Immature natural killer cell (primary cell): ENCODE measurements around the gene NOC2L. TPM values are rescaled to one million over a fixed set of nuclear protein-coding genes. Genes with fewer than 3 reads are reported as not detected.
"Not testable (repeated sequence)": the region's sequence is repeated elsewhere in the genome, so short reads cannot be mapped to it uniquely, and the experiment has no call there.

Source experiments
- DNase-seq, 3 donors: peaks; one replicate each; pipeline ENCODE4 v3.0.0; 2022; ENCODE audit warnings: mixed read lengths in 1 of 3
- H3K27ac Mint-ChIP-seq, 6 donors: one replicate each; pipeline ENCODE4 v1.8.0; 2020; ENCODE audit warnings: mixed read lengths in 6 of 6, mild to moderate bottlenecking in 5 of 6, inconsistent platforms in 4 of 6, moderate library complexity in 3 of 6
- H3K27me3 Mint-ChIP-seq, 3 donors: one replicate each; pipeline ENCODE4 v1.8.0; 2020 to 2021; ENCODE audit warnings: low read depth in 3 of 3, mild to moderate bottlenecking in 3 of 3, mixed read lengths in 3 of 3, moderate library complexity in 3 of 3, inconsistent platforms in 1 of 3
- H3K36me3 Mint-ChIP-seq, 3 donors: one replicate each; pipeline ENCODE4 v1.8.0; 2020; ENCODE audit warnings: mixed read lengths in 3 of 3, inconsistent platforms in 2 of 3, mild to moderate bottlenecking in 2 of 3
- H3K4me1 Mint-ChIP-seq, 2 donors: one replicate each; pipeline ENCODE4 v1.8.0; 2020; ENCODE audit warnings: inconsistent platforms in 2 of 2, mild to moderate bottlenecking in 2 of 2, mixed read lengths in 2 of 2, moderate library complexity in 1 of 2
- H3K4me3 Mint-ChIP-seq, 5 donors: one replicate each; pipeline ENCODE4 v1.8.0; 2020; ENCODE audit warnings: mild to moderate bottlenecking in 5 of 5, mixed read lengths in 5 of 5, inconsistent platforms in 3 of 5, moderate library complexity in 3 of 5
- H3K9me3 Mint-ChIP-seq, 6 donors: one replicate each; pipeline ENCODE4 v1.8.0; 2020; ENCODE audit warnings: mild to moderate bottlenecking in 6 of 6, mixed read lengths in 6 of 6, inconsistent platforms in 4 of 6, moderate library complexity in 3 of 6
- polyA plus RNA-seq, 3 donors: library from polyadenylated mRNA; unstranded; fragments of 300-500 nt; fragmentation: Illumina TruSeq; gene quantifications; one replicate each; pipeline ENCODE4 v1.2.3, GENCODE V29; 2021

Gene NOC2L
- polyA plus RNA-seq, 3 donors from 2014 or later, result 48.2 to 69.8 (median 53.5) TPM

- peaks cover 5 to 16% (median 7%) of the 10 kb centered on the region in 3 donors for H3K36me3 Mint-ChIP-seq
- no peak for DNase-seq
- peaks cover 23 to 28% of the 10 kb centered on the region in 2 donors for H3K4me1 Mint-ChIP-seq
- H3K9me3 Mint-ChIP-seq, result no peaks in the 10 kb centered on the region
- peaks cover 4 to 12% (median 6%) of the 10 kb centered on the region in 3 donors for H3K27me3 Mint-ChIP-seq
- peak overlapping the region in 1 of 6 donors; percentile 36 for H3K27ac Mint-ChIP-seq
- no peak overlapping the region for H3K4me3 Mint-ChIP-seq
Measured at GRCh38 chr1:956636-957035, 2.4 kb downstream of the NOC2L start.

- Mint-ChIP-seq H3K4me3 (no peak overlapping the region), H3K27ac (no peak overlapping the region), H3K4me1 (peaks cover 23 to 28% of the 10 kb centered on the region in 2 donors), H3K9me3 (no peaks in the 10 kb centered on the region), H3K27me3 (peaks cover 4 to 12% (median 6%) of the 10 kb centered on the region in 3 donors), H3K36me3 (peaks cover 9 to 23% (median 12%) of the 10 kb centered on the region in 3 donors)
- no peak for DNase-seq
Measured at GRCh38 chr1:955474-955873, 3.6 kb downstream of the NOC2L start.

- Mint-ChIP-seq H3K27ac (no peak overlapping the region), H3K27me3 (peaks cover 4 to 12% (median 6%) of the 10 kb centered on the region in 3 donors), H3K4me3 (no peak overlapping the region), H3K4me1 (peaks cover 18 to 28% of the 10 kb centered on the region in 2 donors), H3K36me3 (peaks cover 13 to 28% (median 18%) of the 10 kb centered on the region in 3 donors), H3K9me3 (no peaks in the 10 kb centered on the region)
- DNase-seq, result no peak
Measured at GRCh38 chr1:954927-955326, 4.1 kb downstream of the NOC2L start.

GRCh38 chr1:953524-954320, 5.3 kb downstream of the NOC2L start:
- Mint-ChIP-seq H3K27ac (no peak overlapping the region), H3K4me3 (no peak overlapping the region), H3K4me1 (peaks cover 16 to 24% of the 10 kb centered on the region in 2 donors), H3K9me3 (no peaks in the 10 kb centered on the region), H3K36me3 (peaks cover 15 to 38% (median 21%) of the 10 kb centered on the region in 3 donors), H3K27me3 (peaks cover 0 to 7% (median 3%) of the 10 kb centered on the region in 3 donors)
- no peak for DNase-seq

- H3K36me3 Mint-ChIP-seq, result peaks cover 15 to 39% (median 21%) of the 10 kb centered on the region in 3 donors
- no peak overlapping the region for H3K27ac Mint-ChIP-seq
- no peak for DNase-seq
- no peak overlapping the region for H3K4me3 Mint-ChIP-seq
- H3K9me3 Mint-ChIP-seq, result no peaks in the 10 kb centered on the region
- H3K4me1 Mint-ChIP-seq, result peaks cover 4 to 14% of the 10 kb centered on the region in 2 donors
- peaks cover 0 to 2% (median 0%) of the 10 kb centered on the region in 3 donors for H3K27me3 Mint-ChIP-seq
Measured at GRCh38 chr1:952603-953002, 6.5 kb downstream of the NOC2L start.

GRCh38 chr1:952201-952600, 6.9 kb downstream of the NOC2L start:
- no peaks in the 10 kb centered on the region for H3K9me3 Mint-ChIP-seq
- H3K4me1 Mint-ChIP-seq, result peaks cover under 1 to 10% of the 10 kb centered on the region in 2 donors
- H3K27ac Mint-ChIP-seq, result no peak overlapping the region
- no peaks in the 10 kb centered on the region for H3K27me3 Mint-ChIP-seq
- DNase-seq, result no peak
- H3K4me3 Mint-ChIP-seq, result no peak overlapping the region
- peaks cover 16 to 39% (median 21%) of the 10 kb centered on the region in 3 donors for H3K36me3 Mint-ChIP-seq

GRCh38 chr1:951364-951763, 7.7 kb downstream of the NOC2L start:
- H3K27me3 Mint-ChIP-seq, result no peaks in the 10 kb centered on the region
- no peak overlapping the region for H3K4me3 Mint-ChIP-seq
- H3K36me3 Mint-ChIP-seq, result peaks cover 18 to 39% (median 21%) of the 10 kb centered on the region in 3 donors

GRCh38 chr1:950881-951280, 8.2 kb downstream of the NOC2L start:
- peaks cover 18 to 41% (median 21%) of the 10 kb centered on the region in 3 donors for H3K36me3 Mint-ChIP-seq

More at GRCh38 chr1:951364-951763, 7.7 kb downstream of the NOC2L start:
- Mint-ChIP-seq H3K4me1 (peaks cover 0 to 6% of the 10 kb centered on the region in 2 donors), H3K27ac (no peak overlapping the region), H3K9me3 (no peaks in the 10 kb centered on the region)
- no peak for DNase-seq

GRCh38 chr1:950268-950667, 8.8 kb downstream of the NOC2L start:
- no peak overlapping the region for H3K27ac Mint-ChIP-seq
- H3K27me3 Mint-ChIP-seq, result no peaks in the 10 kb centered on the region
- no peak for DNase-seq
- H3K4me1 Mint-ChIP-seq, result peaks cover 0 to 2% of the 10 kb centered on the region in 2 donors
- no peak overlapping the region for H3K4me3 Mint-ChIP-seq
- H3K9me3 Mint-ChIP-seq, result no peaks in the 10 kb centered on the region
- peaks cover 16 to 41% (median 19%) of the 10 kb centered on the region in 3 donors for H3K36me3 Mint-ChIP-seq

More at GRCh38 chr1:950881-951280, 8.2 kb downstream of the NOC2L start:
- no peak overlapping the region for H3K27ac Mint-ChIP-seq
- peaks cover 0 to 6% of the 10 kb centered on the region in 2 donors for H3K4me1 Mint-ChIP-seq
- H3K27me3 Mint-ChIP-seq, result no peaks in the 10 kb centered on the region
- H3K4me3 Mint-ChIP-seq, result no peak overlapping the region
- H3K9me3 Mint-ChIP-seq, result no peaks in the 10 kb centered on the region
- no peak for DNase-seq

- Mint-ChIP-seq H3K9me3 (no peaks in the 10 kb centered on the region), H3K4me3 (no peak overlapping the region), H3K36me3 (peaks cover 15 to 32% (median 20%) of the 10 kb centered on the region in 3 donors), H3K27ac (no peak overlapping the region), H3K27me3 (peaks cover 0 to 2% (median 0%) of the 10 kb centered on the region in 3 donors), H3K4me1 (no peaks in the 10 kb centered on the region)
- no peak for DNase-seq
Measured at GRCh38 chr1:947958-948357, 11.1 kb downstream of the NOC2L start.

GRCh38 chr1:946811-947210, 12.2 kb downstream of the NOC2L start:
- not testable (repeated sequence) for H3K4me1 Mint-ChIP-seq, H3K27me3 Mint-ChIP-seq, H3K9me3 Mint-ChIP-seq, H3K27ac Mint-ChIP-seq, DNase-seq, H3K4me3 Mint-ChIP-seq
- H3K36me3 Mint-ChIP-seq, result peaks cover 15 to 32% (median 20%) of the 10 kb centered on the region in 3 donors

- Mint-ChIP-seq H3K27ac (no peak overlapping the region), H3K4me3 (no peak overlapping the region)
Measured at GRCh38 chr1:945688-946556, 13.1 kb downstream of the NOC2L start.

GRCh38 chr1:944341-945325, 14.4 kb downstream of the NOC2L start:
- peaks cover 4 to 16% (median 7%) of the 10 kb centered on the region in 3 donors for H3K36me3 Mint-ChIP-seq
- peak overlapping the region in 1 of 5 donors; percentile 24 for H3K4me3 Mint-ChIP-seq

More at GRCh38 chr1:945688-946556, 13.1 kb downstream of the NOC2L start:
- Mint-ChIP-seq H3K4me1 (peaks cover 0 to 3% of the 10 kb centered on the region in 2 donors), H3K9me3 (no peaks in the 10 kb centered on the region), H3K27me3 (peaks cover 0 to 3% (median 2%) of the 10 kb centered on the region in 3 donors), H3K36me3 (peaks cover 15 to 28% (median 16%) of the 10 kb centered on the region in 3 donors)
- DNase-seq, result no peak

More at GRCh38 chr1:944341-945325, 14.4 kb downstream of the NOC2L start:
- no peak overlapping the region for H3K27ac Mint-ChIP-seq
- peaks cover 3 to 4% (median 3%) of the 10 kb centered on the region in 3 donors for H3K27me3 Mint-ChIP-seq
- DNase-seq, result no peak
- H3K9me3 Mint-ChIP-seq, result no peaks in the 10 kb centered on the region
- peaks cover 0 to 8% of the 10 kb centered on the region in 2 donors for H3K4me1 Mint-ChIP-seq
